ENCODE results near the gene PI4KA.

GRCh38 chr22:20792966-20793728 is 65.5 kb downstream of the PI4KA start:
- no peak for TF ChIP-seq CTCF (IDR thresholded peaks at IDR 0.05)
- TF ChIP-seq POLR2AphosphoS5 (IDR thresholded peaks at IDR 0.05), result no peak
- TF ChIP-seq POLR2A (IDR thresholded peaks at IDR 0.05), result no peak
- TF ChIP-seq EP300 (IDR thresholded peaks at IDR 0.05), result no peak

Data from stomach (tissue), 4 donors.